Measurements from ENCODE around the gene SKP1.
A peak's percentile ranks its signal among the peaks of the same experiment; 100 is the strongest.
"Not testable (repeated sequence)": the region's sequence is repeated elsewhere in the genome, so short reads cannot be mapped to it uniquely, and the experiment has no call there.

The SKP1 gene

DNA sequence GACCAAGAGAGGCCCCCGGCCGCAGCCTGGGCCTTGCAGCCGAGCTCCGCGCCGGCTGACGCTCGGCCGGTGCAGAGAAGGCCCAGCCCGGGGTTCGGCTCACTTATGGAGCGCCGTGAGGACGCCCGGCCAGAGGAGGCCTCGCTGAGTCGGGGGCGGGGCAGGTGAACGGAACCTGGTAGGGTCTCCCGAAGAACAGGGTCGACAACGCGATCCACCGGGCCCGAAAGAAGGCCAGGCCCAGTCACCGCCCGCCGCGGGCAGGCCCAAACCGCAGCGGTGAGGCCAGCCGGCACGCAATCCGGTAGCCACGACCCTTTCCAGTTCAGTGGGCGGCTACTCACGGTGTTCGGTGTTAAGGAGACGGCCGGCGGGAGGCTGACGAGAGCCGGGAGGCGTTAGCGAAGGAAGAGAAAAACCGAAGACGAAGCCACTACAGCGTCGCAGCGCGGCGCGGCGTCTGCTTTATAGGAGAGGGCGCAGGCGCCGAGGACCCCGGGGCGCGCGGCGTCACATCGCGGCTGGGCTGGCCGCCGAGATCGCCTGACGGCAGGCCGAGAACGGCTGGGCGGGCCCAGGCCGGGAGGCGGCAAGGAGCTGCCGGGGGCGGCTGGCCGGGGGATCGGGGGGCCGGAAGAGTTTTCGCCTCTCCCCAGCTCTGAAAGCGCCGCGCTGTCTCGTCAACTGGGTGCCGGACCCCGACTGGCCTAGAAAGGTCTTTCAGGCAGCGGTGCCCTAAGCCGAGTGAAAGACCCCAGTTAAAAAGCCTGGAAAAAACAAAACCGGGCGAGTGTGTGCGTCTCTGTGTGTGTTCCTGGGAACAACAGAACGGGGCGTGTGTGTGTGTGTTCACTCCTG, at the start of gene SKP1:
TSS of gene SKP1 (minus strand) at position 440 of the 858 bp plus-strand sequence. CDS start 2,928 bp downstream, outside the sequence.
- peak; percentile 69 to 89 for DNase-seq

DNA sequence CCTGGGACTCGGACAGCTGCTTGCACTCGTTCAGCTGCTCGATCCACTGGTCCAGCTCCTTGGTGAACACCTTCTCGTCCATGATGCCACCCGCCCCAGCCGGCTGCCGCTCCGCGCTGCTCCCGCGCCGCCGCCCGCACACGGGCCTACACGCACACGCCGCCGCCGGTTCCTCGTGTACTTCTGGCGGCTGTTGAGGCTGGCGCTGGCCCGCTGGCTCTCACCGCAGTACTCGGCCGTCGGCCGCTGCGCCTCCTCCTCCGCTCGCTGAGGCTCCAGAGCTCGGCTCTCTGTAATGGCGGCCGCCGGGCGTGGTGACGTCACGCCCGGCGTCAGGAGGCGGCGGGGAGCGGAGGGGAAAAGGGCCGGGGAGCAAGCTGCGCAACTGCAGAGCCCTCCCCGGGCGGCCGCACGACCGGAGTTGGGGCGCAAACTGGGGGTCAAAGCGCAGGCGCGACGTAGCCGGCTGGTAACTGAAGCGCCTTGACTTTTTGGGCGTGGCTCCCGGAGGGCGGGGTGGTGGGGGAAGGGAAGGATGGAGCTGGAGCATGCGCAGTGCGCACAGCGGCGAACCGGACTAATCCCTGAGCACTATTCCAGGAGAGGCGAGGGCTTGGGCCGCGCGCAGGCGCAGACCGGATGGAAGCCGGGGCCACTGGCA, 49.2 kb upstream of the SKP1 start, which contains the start of gene PPP2CA:
TSS of gene PPP2CA (minus strand) at position 294 of the 661 bp plus-strand sequence. CDS start at position 82, 212 bp downstream.
- DNase-seq: peak; percentile 93 to 98

- peak; percentile 39 to 70 for DNase-seq
Measured at GRCh38 chr5:134224888-134225779, 48.4 kb upstream of the SKP1 start.

GRCh38 chr5:134223406-134224248, 46.9 kb upstream of the SKP1 start:
- peak in 1 of 2 experiments; percentile 47 for DNase-seq

DNA sequence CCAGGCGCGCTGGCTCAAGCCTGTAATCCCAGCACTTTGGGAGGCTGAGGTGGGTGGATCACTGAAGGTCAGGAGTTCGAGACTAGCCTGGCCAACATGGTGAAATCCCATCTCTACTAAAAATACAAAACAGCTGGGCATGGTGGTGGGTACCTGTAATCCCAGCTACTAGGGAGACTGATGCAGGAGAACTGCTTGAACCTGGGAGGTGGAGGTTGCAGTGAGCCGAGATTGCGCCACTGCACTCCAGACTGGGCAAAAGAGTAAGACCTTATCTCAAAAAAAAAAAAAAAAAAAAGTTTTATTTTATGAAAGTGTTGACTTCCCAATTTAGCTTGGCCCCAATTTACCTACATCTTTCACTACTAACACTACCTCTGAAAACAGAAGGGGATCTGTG, 44.9 kb upstream of the SKP1 start:
- DNase-seq: not testable (repeated sequence)

- DNase-seq: no peak
Measured at GRCh38 chr5:134215757-134216156, 39.0 kb upstream of the SKP1 start.

GRCh38 chr5:134211263-134212031, 34.7 kb upstream of the SKP1 start:
- DNase-seq: not testable (repeated sequence)

- DNase-seq: no peak
Measured at GRCh38 chr5:134209477-134210245, 32.9 kb upstream of the SKP1 start.

DNA sequence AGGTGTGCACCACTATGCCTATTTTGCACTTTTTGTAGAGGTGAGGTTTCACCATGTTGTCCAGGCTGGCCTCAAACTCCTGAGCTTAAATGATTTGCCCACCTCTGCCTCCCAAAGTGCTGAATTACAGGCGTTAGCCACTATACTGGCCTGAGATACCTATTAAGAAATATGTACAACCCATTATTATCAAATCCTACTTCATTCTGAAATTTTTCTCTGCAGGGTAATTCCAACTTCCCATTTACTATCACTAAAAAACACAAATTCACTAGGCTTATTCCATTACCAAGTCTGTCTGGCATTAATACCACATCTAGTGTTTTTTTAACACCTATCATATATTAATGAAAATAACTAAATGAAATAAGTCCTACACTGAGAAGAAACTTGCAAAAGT, 30.9 kb upstream of the SKP1 start:
- DNase-seq: no peak

DNA sequence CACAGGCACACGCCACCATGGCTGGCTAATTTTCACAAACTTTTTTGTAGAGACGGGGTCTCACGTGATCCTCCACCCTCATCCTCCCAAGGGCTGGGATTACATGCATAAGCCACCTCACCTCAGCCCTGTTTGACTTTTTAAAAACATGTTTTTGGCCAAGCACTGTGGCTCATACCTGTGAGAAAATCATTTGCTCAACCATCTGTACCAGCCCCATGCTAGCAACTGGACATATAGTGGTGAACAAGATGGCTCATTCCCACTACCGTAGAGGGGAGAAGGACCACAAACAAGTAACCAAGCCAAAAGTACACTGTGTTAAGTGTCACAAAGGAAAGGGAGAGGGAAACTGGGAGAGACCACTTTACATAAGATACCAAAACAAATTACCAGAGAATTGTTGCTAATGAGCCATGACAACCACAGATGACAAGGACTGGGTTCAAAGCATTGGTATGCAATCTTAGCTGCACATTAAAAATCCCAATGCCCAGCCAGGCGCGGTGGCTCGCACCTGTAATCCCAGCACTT, 29.9 kb upstream of the SKP1 start:
- DNase-seq: no peak

- DNase-seq: no peak
Measured at GRCh38 chr5:134204575-134204974, 27.8 kb upstream of the SKP1 start.

DNA sequence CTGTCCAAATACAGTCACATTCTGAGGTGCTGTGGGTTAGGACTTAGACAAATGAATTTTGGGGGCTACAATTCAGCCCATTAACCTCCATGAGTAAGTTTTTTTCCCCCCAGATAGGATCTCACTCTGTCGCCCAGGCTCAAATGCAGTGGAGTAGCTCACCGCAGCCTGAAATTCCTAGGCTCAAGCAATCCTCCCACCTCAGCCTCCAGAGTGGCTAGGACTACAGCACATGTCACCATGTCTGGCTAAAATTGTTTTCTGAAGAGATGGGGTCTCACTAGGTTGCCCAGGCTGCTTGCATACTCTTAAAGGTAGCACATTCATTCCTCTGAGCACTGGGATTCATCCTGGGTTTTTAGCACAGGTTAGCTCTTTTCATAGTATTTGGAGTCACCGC, 26.9 kb upstream of the SKP1 start:
- DNase-seq: no peak

GRCh38 chr5:134195666-134196065, 18.9 kb upstream of the SKP1 start:
- DNase-seq: no peak

GRCh38 chr5:134189031-134189430, 12.3 kb upstream of the SKP1 start:
- no peak for DNase-seq

DNA sequence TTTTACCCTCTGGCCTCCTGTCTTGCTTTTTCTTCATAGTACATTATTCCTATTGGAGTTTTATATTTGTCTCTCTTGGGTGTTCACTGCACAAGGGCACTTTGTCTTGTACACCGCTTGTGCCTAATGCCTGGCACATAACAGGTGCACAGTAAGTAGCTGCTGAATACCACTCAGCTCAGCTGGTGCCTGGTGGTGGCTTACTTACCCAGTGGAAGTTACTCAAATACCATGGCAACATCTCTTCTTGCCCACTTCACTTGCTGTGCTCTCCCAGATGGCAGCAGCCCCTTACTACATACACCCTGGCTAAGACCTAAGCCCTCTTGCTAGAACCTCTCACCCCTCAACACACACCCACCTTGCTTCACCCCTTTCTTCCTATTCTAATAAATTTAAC, 11.3 kb upstream of the SKP1 start:
- no peak for DNase-seq

DNA sequence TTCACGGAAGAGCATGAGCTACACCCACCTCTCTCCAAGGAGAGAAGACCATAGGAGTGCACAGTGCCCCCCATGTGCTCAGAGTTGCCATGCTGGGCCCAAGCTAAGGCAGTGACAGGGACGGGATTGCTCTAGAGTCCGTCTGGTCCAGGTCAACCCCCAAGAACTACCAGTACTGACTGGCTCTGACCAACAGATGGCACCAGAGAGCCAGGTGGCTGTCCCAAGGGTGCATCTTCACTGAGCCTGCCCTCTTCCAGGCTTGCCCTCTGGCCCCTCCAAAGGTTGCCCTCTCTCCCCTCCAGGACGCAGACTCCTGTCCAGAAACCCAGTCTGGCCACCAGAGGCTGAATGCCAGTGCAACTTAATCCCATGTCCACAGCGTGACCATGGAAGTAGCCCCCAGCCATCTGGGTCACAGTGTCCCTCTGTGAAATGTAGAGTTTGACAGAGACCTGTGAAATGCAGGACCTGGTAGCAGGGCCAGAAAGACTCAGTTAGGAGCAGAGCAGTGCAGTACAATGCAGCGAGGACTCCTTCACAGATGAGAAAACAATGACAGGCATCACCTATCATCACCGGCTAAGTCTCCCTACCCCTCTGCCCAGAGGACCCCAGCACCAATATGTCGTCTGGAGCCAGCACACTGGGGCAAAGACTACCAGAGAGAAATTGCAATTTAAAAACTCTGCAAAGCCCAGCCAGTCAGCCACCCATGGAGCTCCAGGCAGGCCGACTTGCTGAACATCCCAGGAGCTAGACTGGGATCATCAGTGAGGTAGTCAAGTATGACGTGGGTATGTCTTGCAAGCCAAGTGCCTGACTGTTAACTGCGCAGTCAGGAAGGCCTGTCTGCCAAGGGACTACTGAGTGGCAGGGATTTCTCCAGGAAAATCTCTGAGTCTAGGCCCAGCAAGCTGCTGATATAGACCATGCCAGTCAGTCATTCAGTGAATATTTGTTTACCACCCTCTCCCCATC, 7.7 kb upstream of the SKP1 start:
- peak in 1 of 2 experiments; percentile 59 for DNase-seq

GRCh38 chr5:134183481-134183880, 6.7 kb upstream of the SKP1 start:
- DNase-seq: no peak

GRCh38 chr5:134178096-134178419, 1.3 kb upstream of the SKP1 start:
- DNase-seq: no peak
